ENCODE data around the gene ACOX1. TPM values are rescaled to one million over a fixed set of nuclear protein-coding genes. Genes with fewer than 3 reads are reported as not detected.

The ACOX1 gene
- total RNA-seq, 1 experiment from 2014 or later: 39.5 TPM

DNA sequence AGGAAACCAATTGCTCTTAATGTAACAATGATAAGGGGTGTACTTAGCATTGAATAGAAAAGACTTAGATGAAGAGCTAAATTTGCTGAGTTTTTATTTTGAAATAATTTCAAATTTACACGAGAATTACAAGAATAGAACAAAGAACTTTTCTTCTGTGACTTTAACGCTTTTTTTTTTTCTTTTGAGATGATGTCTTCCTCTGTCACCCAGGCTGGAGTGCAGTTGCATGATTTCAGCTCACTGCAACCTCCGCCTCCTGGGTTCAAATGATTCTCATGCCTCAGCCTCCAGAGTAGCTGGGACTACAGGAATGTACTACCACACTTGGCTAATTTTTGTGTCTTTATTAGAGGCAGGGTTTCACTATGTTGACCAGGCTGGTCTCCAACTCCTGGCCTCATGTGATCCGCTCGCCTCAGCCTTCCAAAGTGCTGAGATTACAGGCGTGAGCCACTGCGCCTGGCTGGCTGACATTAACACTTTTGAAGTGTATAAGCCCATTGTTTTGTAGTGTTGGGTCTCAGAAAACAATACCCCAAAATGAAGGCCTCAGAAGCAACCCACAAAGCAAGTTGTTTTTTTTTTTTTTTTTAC lies 2.2 kb upstream of the ACOX1 start:
- no peaks in the 10 kb centered on the region for H3K27me3 ChIP-seq (replicated peaks; ENCODE audit: insufficient read depth, low read depth, low read length, poor library complexity)
- peak overlapping the region; percentile 95 for H3K27ac ChIP-seq (ENCODE audit: low read depth, low read length, poor library complexity, severe bottlenecking)
- H3K36me3 ChIP-seq (ENCODE audit: insufficient read depth, low read length, poor library complexity, severe bottlenecking): no peaks in the 10 kb centered on the region
- H3K9me3 ChIP-seq (ENCODE audit: low read depth, low read length, poor library complexity, severe bottlenecking): no peaks in the 10 kb centered on the region
- no peak for TF ChIP-seq CTCF (conservative IDR thresholded peaks at IDR 0.05; ENCODE audit: low read depth, low read length)
- TF ChIP-seq EZH2 (IDR thresholded peaks at IDR 0.05; ENCODE audit: borderline replicate concordance, low read depth, low read length, poor library complexity, severe bottlenecking): no peak
- no peak overlapping the region for H3K4me3 ChIP-seq (ENCODE audit: low read depth, low read length, poor library complexity, severe bottlenecking)
- ChIA-PET CTCF (interaction anchor here (0.7 kb wide), 1 partner anchor 39 kb away, joined by 3 read pairs; no protein-coding TSS in a partner anchor), POLR2A (ENCODE audit: low non-redundant PET) (no interaction called here)
- intact Hi-C loops (cut with micrococcal nuclease; ENCODE audit: unreplicated experiment): no loop called here
- BruUV-seq (replicated peaks): no TSS peak
- DNase-seq (ENCODE audit: low spot score): no peak
- H3K4me1 ChIP-seq (ENCODE audit: insufficient read depth, low read length, poor library complexity, severe bottlenecking): peaks cover 23% of the 10 kb centered on the region

DNA sequence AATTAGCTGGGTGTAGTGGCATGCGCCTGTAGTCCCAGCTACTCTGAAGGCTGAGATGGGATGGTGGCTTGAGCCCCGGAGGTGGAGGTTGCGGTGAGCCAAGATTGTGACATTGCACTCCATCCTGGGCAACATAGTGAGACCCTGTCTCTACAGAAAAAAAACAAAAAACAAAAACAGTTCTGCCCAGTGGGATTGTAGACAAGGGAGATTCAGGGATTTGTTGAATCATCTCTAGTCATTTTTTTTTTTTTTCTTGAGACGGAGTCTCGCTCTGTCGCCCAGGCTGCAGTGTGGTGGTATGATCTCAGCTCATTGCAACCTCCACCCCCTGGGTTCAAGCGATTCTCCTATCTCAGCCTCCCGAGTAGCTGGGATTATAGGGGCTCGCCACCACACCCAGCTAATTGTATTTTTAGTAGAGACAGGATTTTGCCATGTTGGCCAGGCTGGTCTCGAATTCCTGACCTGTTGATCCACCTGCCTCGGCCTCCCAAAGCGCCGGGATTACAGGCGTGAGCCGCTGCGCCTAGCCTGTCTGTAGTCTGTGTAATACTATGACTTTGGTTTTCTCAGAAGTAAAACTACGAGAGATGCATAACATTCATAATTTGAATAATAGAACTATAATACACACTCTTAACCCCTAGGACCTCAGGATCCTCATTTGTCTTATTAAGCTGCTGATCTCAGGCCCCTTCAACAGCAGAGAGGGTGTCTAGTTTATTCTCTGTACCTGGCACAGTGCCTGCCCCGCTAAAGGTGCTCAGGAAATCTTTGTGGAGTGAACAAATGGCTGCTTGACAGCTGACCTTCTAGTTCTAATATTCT lies 1.4 kb upstream of the ACOX1 start:
- TF ChIP-seq CTCF (conservative IDR thresholded peaks at IDR 0.05; ENCODE audit: low read depth, low read length): no peak
- TF ChIP-seq EZH2 (IDR thresholded peaks at IDR 0.05; ENCODE audit: borderline replicate concordance, low read depth, low read length, poor library complexity, severe bottlenecking): no peak

GRCh38 chr17:75979705-75980187 lies 780 bp upstream of the ACOX1 start:
- BruUV-seq (replicated peaks): TSS peak; percentile 81
- TF ChIP-seq EZH2 (IDR thresholded peaks at IDR 0.05; ENCODE audit: borderline replicate concordance, low read depth, low read length, poor library complexity, severe bottlenecking) (no peak), CTCF (conservative IDR thresholded peaks at IDR 0.05; ENCODE audit: low read depth, low read length) (no peak)
- H3K27me3 ChIP-seq (replicated peaks; ENCODE audit: insufficient read depth, low read depth, low read length, poor library complexity): no peaks in the 10 kb centered on the region
- no peaks in the 10 kb centered on the region for H3K36me3 ChIP-seq (ENCODE audit: insufficient read depth, low read length, poor library complexity, severe bottlenecking)
- ChIA-PET POLR2A (ENCODE audit: low non-redundant PET) (interaction anchor here (0.5 kb wide), 1 partner anchor 455 kb away, joined by 4 read pairs; no protein-coding TSS in a partner anchor), CTCF (interaction anchor here (0.6 kb wide), 1 partner anchor 87 kb away, joined by 6 read pairs; no protein-coding TSS in a partner anchor)
- peaks cover 28% of the 10 kb centered on the region for H3K4me1 ChIP-seq (ENCODE audit: insufficient read depth, low read length, poor library complexity, severe bottlenecking)
- DNase-seq (ENCODE audit: low spot score): no peak
- peak overlapping the region; percentile 66 for H3K4me3 ChIP-seq (ENCODE audit: low read depth, low read length, poor library complexity, severe bottlenecking)
- H3K9me3 ChIP-seq (ENCODE audit: low read depth, low read length, poor library complexity, severe bottlenecking): no peaks in the 10 kb centered on the region
- H3K27ac ChIP-seq (ENCODE audit: low read depth, low read length, poor library complexity, severe bottlenecking): peak overlapping the region; percentile 95
- intact Hi-C loops (cut with micrococcal nuclease; ENCODE audit: unreplicated experiment): loop anchor here (1.0 kb wide), 1 partner anchor 124 kb away; the partner anchor contains the start of gene EXOC7

More for the DNA sequence above, 1.4 kb upstream of the ACOX1 start:
- no TSS peak for BruUV-seq (replicated peaks)
- peaks cover 28% of the 10 kb centered on the region for H3K4me1 ChIP-seq (ENCODE audit: insufficient read depth, low read length, poor library complexity, severe bottlenecking)
- no peaks in the 10 kb centered on the region for H3K27me3 ChIP-seq (replicated peaks; ENCODE audit: insufficient read depth, low read depth, low read length, poor library complexity)
- peak overlapping the region; percentile 66 for H3K4me3 ChIP-seq (ENCODE audit: low read depth, low read length, poor library complexity, severe bottlenecking)
- no peaks in the 10 kb centered on the region for H3K36me3 ChIP-seq (ENCODE audit: insufficient read depth, low read length, poor library complexity, severe bottlenecking)
- ChIA-PET CTCF (interaction anchor here (0.6 to 0.7 kb wide), 2 partner anchors 40 to 86 kb away, joined by 3 to 6 read pairs; no protein-coding TSS in a partner anchor), POLR2A (ENCODE audit: low non-redundant PET) (interaction anchor here (0.5 kb wide), 1 partner anchor 455 kb away, joined by 4 read pairs; no protein-coding TSS in a partner anchor)
- intact Hi-C loops (cut with micrococcal nuclease; ENCODE audit: unreplicated experiment): no loop called here
- no peaks in the 10 kb centered on the region for H3K9me3 ChIP-seq (ENCODE audit: low read depth, low read length, poor library complexity, severe bottlenecking)
- no peak for DNase-seq (ENCODE audit: low spot score)
- peak overlapping the region; percentile 95 for H3K27ac ChIP-seq (ENCODE audit: low read depth, low read length, poor library complexity, severe bottlenecking)
